ENCODE data around the gene OR7E24.

DNA sequence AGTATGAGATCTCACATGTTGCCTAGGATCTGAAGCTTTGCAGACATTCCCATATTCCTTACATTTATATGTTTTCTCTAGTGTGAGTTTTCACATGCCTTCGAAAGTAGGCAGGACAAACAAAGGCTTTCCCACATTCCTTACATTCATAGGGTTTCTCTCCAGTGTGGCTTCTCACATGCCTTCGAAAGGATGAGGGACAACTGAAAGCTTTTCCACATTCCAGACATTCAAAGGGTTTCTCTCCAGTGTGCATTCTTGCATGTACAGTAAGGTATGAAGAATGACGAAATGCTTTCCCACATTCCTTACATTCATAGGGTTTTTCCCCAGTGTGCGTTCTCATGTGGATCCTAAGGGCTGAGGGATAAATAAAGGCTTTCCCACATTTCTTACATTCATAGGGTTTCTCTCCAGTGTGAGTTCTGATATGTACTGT lies 44.7 kb downstream of the OR7E24 start:
- TF ChIP-seq, protein P1, sequence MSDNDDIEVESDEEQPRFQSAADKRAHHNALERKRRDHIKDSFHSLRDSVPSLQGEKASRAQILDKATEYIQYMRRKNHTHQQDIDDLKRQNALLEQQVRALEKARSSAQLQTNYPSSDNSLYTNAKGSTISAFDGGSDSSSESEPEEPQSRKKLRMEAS (IDR thresholded peaks at IDR 0.05; ENCODE audit: low read depth): no peak
- TF ChIP-seq CTCF (IDR thresholded peaks at IDR 0.05) (no peak), NRF1 (IDR thresholded peaks at IDR 0.05; ENCODE audit: low read depth, low read length) (no peak), RAD21 (IDR thresholded peaks at IDR 0.05; ENCODE audit: low read length) (no peak), TCF12 (IDR thresholded peaks at IDR 0.05) (no peak), RXRA (IDR thresholded peaks at IDR 0.05; ENCODE audit: borderline replicate concordance, low read depth) (no peak), POLR2AphosphoS5 (IDR thresholded peaks at IDR 0.05; ENCODE audit: low read depth, low read length) (no peak), SIN3A (IDR thresholded peaks at IDR 0.05; ENCODE audit: borderline replicate concordance, low read depth, low read length) (no peak), MEF2A (IDR thresholded peaks at IDR 0.05; ENCODE audit: borderline replicate concordance, low read depth) (no peak), PBX3 (IDR thresholded peaks at IDR 0.05) (no peak), MXI1 (IDR thresholded peaks at IDR 0.05; ENCODE audit: low read depth, low read length) (no peak), ELF1 (IDR thresholded peaks at IDR 0.05) (no peak), YY1 (IDR thresholded peaks at IDR 0.05; ENCODE audit: low read depth) (no peak)
